H1 (cell line): ENCODE data around the gene HSDL2. TPM values are rescaled to one million over a fixed set of nuclear protein-coding genes. Genes with fewer than 3 reads are reported as not detected.

ENCODE experiments used
- ATF3 ChIP-seq: IDR thresholded peaks from 2 replicates; pipeline ENCODE4 v1.6.1; 2011; ENCODE audit warnings: low read depth, mild to moderate bottlenecking, low read length; ENCODE audit not compliant: insufficient read depth
- BACH1 ChIP-seq: IDR thresholded peaks from 2 replicates; pipeline ENCODE4 v1.6.1; 2012; ENCODE audit warnings: low read length, improper control_type of control experiment
- BCL11A ChIP-seq, 2 experiments: IDR thresholded peaks; one replicate each; pipeline ENCODE4 v1.6.1; 2011; ENCODE audit warnings: low read depth in 2 of 2, low read length in 2 of 2, mild to moderate bottlenecking in 2 of 2
- BRCA1 ChIP-seq: IDR thresholded peaks from 2 replicates; pipeline ENCODE4 v1.6.1; 2012; ENCODE audit warnings: low read depth, low read length, improper control_type of control experiment
- CBX8 ChIP-seq: fragments of 300-800, 300-1000 bp; sonication (generic); IDR thresholded peaks from 2 replicates; pipeline ENCODE4 v1.7.1; 2016; ENCODE audit warnings: low read depth, low read length, borderline replicate concordance
- CEBPB ChIP-seq: IDR thresholded peaks from 2 replicates; pipeline ENCODE4 v1.6.1; 2012; ENCODE audit warnings: low read depth, low read length
- CHD1 ChIP-seq: IDR thresholded peaks from 2 replicates; pipeline ENCODE4 v1.6.1; 2012; ENCODE audit warnings: low read depth, low read length, improper control_type of control experiment
- EGR1 ChIP-seq: IDR thresholded peaks from 2 replicates; pipeline ENCODE4 v1.6.1; 2011; ENCODE audit warnings: low read depth, low read length, borderline replicate concordance
- HDAC6 ChIP-seq: IDR thresholded peaks from one replicate; pipeline ENCODE4 v1.7.1; 2012; ENCODE audit warnings: low read depth, mild to moderate bottlenecking, inconsistent platforms, low read length, moderate library complexity
- JUND ChIP-seq: IDR thresholded peaks from 2 replicates; pipeline ENCODE4 v1.6.1; 2011; ENCODE audit warnings: mild to moderate bottlenecking, improper control_type of control experiment, low read length
- KDM1A ChIP-seq: fragments of 200-600, 300-600 bp; sonication (generic); IDR thresholded peaks from 2 replicates; pipeline ENCODE4 v1.7.1; 2016; ENCODE audit warnings: mild to moderate bottlenecking, low read length, borderline replicate concordance
- KDM5A ChIP-seq: fragments of 200-600 bp; IDR thresholded peaks from 2 replicates; pipeline ENCODE4 v1.7.1; 2012; ENCODE audit warnings: mild to moderate bottlenecking, low read length, inconsistent platforms, mixed read lengths
- PHF8 ChIP-seq: fragments of 200-600 bp; sonication (generic); conservative IDR thresholded peaks from 2 replicates; pipeline ENCODE4 v1.7.1; 2012; ENCODE audit warnings: low read depth, mild to moderate bottlenecking, inconsistent platforms, low read length, moderate library complexity
- POLR2AphosphoS5 ChIP-seq: IDR thresholded peaks from 2 replicates; pipeline ENCODE4 v1.6.1; 2011; ENCODE audit warnings: low read depth, low read length
- RBBP5 ChIP-seq: IDR thresholded peaks from 2 replicates; pipeline ENCODE4 v1.7.1; 2012; ENCODE audit warnings: low read depth, mild to moderate bottlenecking, inconsistent platforms, low read length, moderate library complexity, borderline replicate concordance
- RNF2 ChIP-seq: fragments of 200-900, 300-1000 bp; sonication (generic); IDR thresholded peaks from 2 replicates; pipeline ENCODE4 v1.7.1; 2016; ENCODE audit warnings: borderline replicate concordance, low read depth, mild to moderate bottlenecking, antibody characterized with exemption, low read length; ENCODE audit not compliant: poor library complexity, severe bottlenecking; ENCODE audit errors: missing control alignments
- SIN3A ChIP-seq, 2 experiments: IDR thresholded peaks in 1 of 2; conservative IDR thresholded peaks in 1 of 2; 2 replicates each; pipeline ENCODE4 v1.6.1; 2011 to 2012; ENCODE audit warnings: low read length in 2 of 2, improper control_type of control experiment in 1 of 2, low read depth in 1 of 2, mild to moderate bottlenecking in 1 of 2
- SP2 ChIP-seq: IDR thresholded peaks from 2 replicates; pipeline ENCODE4 v1.6.1; 2012; ENCODE audit warnings: mild to moderate bottlenecking, low read length, inconsistent platforms
- SP4 ChIP-seq: IDR thresholded peaks from 2 replicates; pipeline ENCODE4 v1.6.1; 2012; ENCODE audit warnings: low read length, inconsistent platforms
- SRF ChIP-seq: IDR thresholded peaks from 2 replicates; pipeline ENCODE4 v1.6.1; 2011; ENCODE audit warnings: mild to moderate bottlenecking, low read depth, low read length, moderate library complexity
- TAF1 ChIP-seq: IDR thresholded peaks from 2 replicates; pipeline ENCODE4 v1.6.1; 2011; ENCODE audit warnings: mild to moderate bottlenecking, low read depth, low read length
- TCF12 ChIP-seq: IDR thresholded peaks from 2 replicates; pipeline ENCODE4 v1.6.1; 2011; ENCODE audit warnings: low read depth, mild to moderate bottlenecking, low read length
- YY1 ChIP-seq: IDR thresholded peaks from 2 replicates; pipeline ENCODE4 v1.6.1; 2011; ENCODE audit warnings: low read depth, mild to moderate bottlenecking, low read length
- polyA plus RNA-seq, 7 experiments: library from polyadenylated mRNA; depleted of rRNA in 3 of 7; stranded (reverse) in 5 of 7; unstranded in 2 of 7; fragments of >200 nt in 5 of 7; fragments of 200-250 nt in 2 of 7; gene quantifications; 1 replicate in 5 of 7; 2 replicates in 1 of 7; 4 replicates in 1 of 7; pipeline versions ENCODE4 v1.2.1 to v1.2.3, GENCODE V29; 2011 to 2013; ENCODE audit warnings: missing spikeins in 2 of 7, mixed read lengths in 2 of 7
- total RNA-seq: library from RNA; stranded (reverse); fragmentation: NEBNext Ultra II Directional; extraction: Animal tissue kit (Norgen Biotek cat#: 25700); gene quantifications from 2 replicates; pipeline ENCODE4 v1.2.1, GENCODE V29; 2021

Gene HSDL2
- total and polyA plus RNA-seq, 2 of the 8 experiments (the other 6 are each of a cell fraction or from before 2014, with no cell fraction given) = 6.6 to 15.4 TPM

- TF ChIP-seq KDM1A = 0 out of 2 replicates have a peak, but pooled peaks have one; percentile 10
- TF ChIP-seq TAF1 = peak; percentile 60; the same call in 1 of the 2 replicates
- TF ChIP-seq POLR2AphosphoS5 = no peak
- peak; percentile 45 for TF ChIP-seq PHF8
- no peak for TF ChIP-seq BRCA1
- TF ChIP-seq CEBPB = no peak
- no peak for TF ChIP-seq RNF2
- no peak for TF ChIP-seq CHD1
- TF ChIP-seq TCF12 = no peak
- no peak for TF ChIP-seq CBX8
- no peak for TF ChIP-seq SP4
- no peak for TF ChIP-seq ATF3
- no peak for TF ChIP-seq YY1
- TF ChIP-seq SIN3A (conservative IDR thresholded peaks at IDR 0.05 in 1 of 2, IDR thresholded peaks at IDR 0.05 in 1 of 2; ENCODE audit: low read depth in 1 of 2, low read length in 2 of 2) = peak in 1 of 2 experiments; percentile 32; a peak in 1 of 4 replicates
- no peak for TF ChIP-seq BCL11A (IDR thresholded peaks at IDR 0.05; ENCODE audit: low read depth in 2 of 2, low read length in 2 of 2)
- TF ChIP-seq RBBP5 = peak; percentile 41; the same call in 1 of the 2 replicates
- no peak for TF ChIP-seq SP2
- TF ChIP-seq EGR1 = no peak
- no peak for TF ChIP-seq BACH1
- TF ChIP-seq KDM5A = no peak
- TF ChIP-seq HDAC6 = no peak
- no peak for TF ChIP-seq SRF
- no peak for TF ChIP-seq JUND
These were observed 107.3 kb downstream of the HSDL2 start (continued) for GRCh38 chr9:112487008-112487798.
